Right lung (tissue), 5 donors: ENCODE measurements around the gene CDPF1. TPM values are rescaled to one million over a fixed set of nuclear protein-coding genes. Genes with fewer than 3 reads are reported as not detected.

Experiments
- polyA plus RNA-seq, 5 donors: library from polyadenylated mRNA; unstranded; fragments of 120-200 nt; gene quantifications; one replicate each; pipeline versions ENCODE4 v1.2.1 to v1.2.3, GENCODE V29; 2013; ENCODE audit warnings: inconsistent platforms in 1 of 5, low replicate concordance in 1 of 5; ENCODE audit not compliant: insufficient read length in 5 of 5, insufficient read depth in 1 of 5

CDPF1 gene
- polyA plus RNA-seq, 5 donors: 9.5 to 15.0 (median 13.0) TPM

Other genes starting within 250 kb of the CDPF1 start
- gene PPARA, start 99.8 kb downstream of the CDPF1 start, polyA plus RNA-seq: 10 to 100 TPM; 11.8 to 14.8 (median 14.1) TPM
- under 1 TPM; 0.37 to 0.60 (median 0.47) TPM for gene PKDREJ, start 13.1 kb upstream of the CDPF1 start, polyA plus RNA-seq
- 10 to 100 TPM; 29.4 to 40.5 (median 34.1) TPM for gene TTC38, start 17.7 kb upstream of the CDPF1 start, polyA plus RNA-seq
- 10 to 100 TPM; 11.9 to 30.5 (median 16.3) TPM for gene GTSE1, start 46.6 kb upstream of the CDPF1 start, polyA plus RNA-seq
- gene TRMU, start 85.4 kb upstream of the CDPF1 start, polyA plus RNA-seq: 10 to 100 TPM; 37.6 to 51.9 (median 43.9) TPM